H9 (cell line): ENCODE results near the gene PRDM2. TPM values are rescaled to one million over a fixed set of nuclear protein-coding genes. Genes with fewer than 3 reads are reported as not detected.

Experiments
- DNase-seq: peaks from one replicate; pipeline ENCODE4 v3.0.0-alpha.2; 2017
- H2AFZ ChIP-seq: one replicate; pipeline ENCODE4 v1.6.1; 2013; ENCODE audit warnings: mild to moderate bottlenecking, low read length, control low read depth, moderate library complexity
- H2AK5ac ChIP-seq: 2 replicates; pipeline ENCODE4 v1.6.1; 2013; ENCODE audit warnings: low read length, control low read depth, mixed read lengths; ENCODE audit not compliant: insufficient read length
- H2BK120ac ChIP-seq: one replicate; pipeline ENCODE4 v1.6.1; 2013; ENCODE audit warnings: low read depth, mild to moderate bottlenecking, low read length, control low read depth, inconsistent platforms; ENCODE audit not compliant: poor library complexity, severe bottlenecking
- H2BK12ac ChIP-seq: 2 replicates; pipeline ENCODE4 v1.6.1; 2013; ENCODE audit warnings: low read length, control low read depth, mixed read lengths, low read depth; ENCODE audit not compliant: insufficient read length
- H2BK15ac ChIP-seq: 2 replicates; pipeline ENCODE4 v1.6.1; 2013; ENCODE audit warnings: low read depth, low read length, control low read depth
- H2BK20ac ChIP-seq: one replicate; pipeline ENCODE4 v1.6.1; 2013; ENCODE audit warnings: low read depth, mild to moderate bottlenecking, low read length, control low read depth, inconsistent platforms; ENCODE audit not compliant: poor library complexity, severe bottlenecking
- H2BK5ac ChIP-seq: 2 replicates; pipeline ENCODE4 v1.6.1; 2013; ENCODE audit warnings: low read length, control low read depth, mixed read lengths; ENCODE audit not compliant: insufficient read length
- H3K14ac ChIP-seq: 2 replicates; pipeline ENCODE4 v1.6.1; 2013; ENCODE audit warnings: low read length, control low read depth; ENCODE audit not compliant: insufficient read depth
- H3K18ac ChIP-seq: 2 replicates; pipeline ENCODE4 v1.6.1; 2013; ENCODE audit warnings: low read depth, mild to moderate bottlenecking, mixed read lengths, low read length, control low read depth; ENCODE audit not compliant: insufficient read length
- H3K23ac ChIP-seq: 2 replicates; pipeline ENCODE4 v1.6.1; 2013; ENCODE audit warnings: low read length, control low read depth, mixed read lengths, low read depth; ENCODE audit not compliant: insufficient read length
- H3K23me2 ChIP-seq: 2 replicates; pipeline ENCODE4 v1.6.1; 2013; ENCODE audit warnings: low read depth, mild to moderate bottlenecking, mixed read lengths, low read length, control low read depth; ENCODE audit not compliant: insufficient read length, poor library complexity, severe bottlenecking
- H3K27ac ChIP-seq: 2 replicates; pipeline ENCODE4 v1.5.1; 2013; ENCODE audit warnings: low read length, control low read depth, mixed read lengths, low read depth; ENCODE audit not compliant: insufficient read length
- H3K27me3 ChIP-seq: 2 replicates; pipeline ENCODE4 v1.6.1; 2013; ENCODE audit warnings: low read length, control low read depth, inconsistent platforms; ENCODE audit not compliant: insufficient read depth
- H3K4ac ChIP-seq: 2 replicates; pipeline ENCODE4 v1.6.1; 2013; ENCODE audit warnings: low read depth, mild to moderate bottlenecking, control low read depth, inconsistent platforms, low read length, moderate library complexity
- H3K4me1 ChIP-seq: 2 replicates; pipeline ENCODE4 v1.6.1; 2013; ENCODE audit warnings: low read length, control low read depth, inconsistent platforms; ENCODE audit not compliant: insufficient read depth
- H3K4me2 ChIP-seq: 2 replicates; pipeline ENCODE4 v1.6.1; 2013; ENCODE audit warnings: low read length, control low read depth, mixed read lengths; ENCODE audit not compliant: insufficient read length, insufficient read depth
- H3K56ac ChIP-seq: 2 replicates; pipeline ENCODE4 v1.6.1; 2013; ENCODE audit warnings: low read depth, mild to moderate bottlenecking, mixed read lengths, low read length, control low read depth; ENCODE audit not compliant: insufficient read length
- H3K79me1 ChIP-seq: 2 replicates; pipeline ENCODE4 v1.6.1; 2013; ENCODE audit warnings: low read depth, mild to moderate bottlenecking, moderate library complexity, low read length, control low read depth, inconsistent platforms; ENCODE audit not compliant: insufficient read depth, poor library complexity, severe bottlenecking
- H3K79me2 ChIP-seq: 2 replicates; pipeline ENCODE4 v1.6.1; 2013; ENCODE audit warnings: low read length, control low read depth, inconsistent platforms; ENCODE audit not compliant: insufficient read depth
- H3K9ac ChIP-seq: 2 replicates; pipeline ENCODE4 v1.6.1; 2013; ENCODE audit warnings: low read length, control low read depth, mixed read lengths; ENCODE audit not compliant: insufficient read length; ENCODE audit errors: extremely low read depth
- H3K9me3 ChIP-seq: one replicate; pipeline ENCODE4 v1.6.1; 2013; ENCODE audit warnings: low read depth, low read length, inconsistent platforms; ENCODE audit not compliant: control insufficient read depth
- H3T11ph ChIP-seq: one replicate; pipeline ENCODE4 v1.6.1; 2013; ENCODE audit warnings: mild to moderate bottlenecking, low read length, control low read depth, inconsistent platforms
- H4K20me1 ChIP-seq: one replicate; pipeline ENCODE4 v1.6.1; 2013; ENCODE audit not compliant: control insufficient read depth, insufficient read length, insufficient read depth
- H4K5ac ChIP-seq: 2 replicates; pipeline ENCODE4 v1.6.1; 2013; ENCODE audit warnings: low read depth, mild to moderate bottlenecking, mixed read lengths, low read length, control low read depth; ENCODE audit not compliant: insufficient read length
- H4K8ac ChIP-seq: replicated peaks from 2 replicates; pipeline ENCODE4 v1.6.1; 2013; ENCODE audit warnings: low read length, control low read depth, mixed read lengths, low read depth; ENCODE audit not compliant: insufficient read length
- H4K91ac ChIP-seq: 2 replicates; pipeline ENCODE4 v1.6.1; 2013; ENCODE audit warnings: low read depth, mild to moderate bottlenecking, moderate library complexity, mixed read lengths, low read length, control low read depth; ENCODE audit not compliant: insufficient read length
- H3K27ac Mint-ChIP-seq, 3 experiments: 2 replicates in 2 of 3; 3 replicates in 1 of 3; pipeline ENCODE4 v1.8.0; 2020 to 2021; ENCODE audit warnings: mixed read lengths in 3 of 3, mild to moderate bottlenecking in 1 of 3, moderate library complexity in 1 of 3
- H3K27me3 Mint-ChIP-seq: 2 replicates; pipeline ENCODE4 v1.8.0; 2021; ENCODE audit warnings: low read depth, mild to moderate bottlenecking, moderate library complexity, mixed read lengths
- H3K36me3 Mint-ChIP-seq, 3 experiments: 2 replicates in 2 of 3; 3 replicates in 1 of 3; pipeline ENCODE4 v1.8.0; 2020 to 2021; ENCODE audit warnings: low read depth in 3 of 3, mixed read lengths in 3 of 3; ENCODE audit not compliant: insufficient read depth in 1 of 3
- H3K4me1 Mint-ChIP-seq, 2 experiments: 2 replicates each; pipeline ENCODE4 v1.8.0; 2020; ENCODE audit warnings: mixed read lengths in 2 of 2
- H3K4me3 Mint-ChIP-seq, 2 experiments: 2 replicates in 1 of 2; 3 replicates in 1 of 2; pipeline ENCODE4 v1.8.0; 2020 to 2021; ENCODE audit warnings: mild to moderate bottlenecking in 2 of 2, mixed read lengths in 2 of 2, moderate library complexity in 1 of 2
- H3K9me3 Mint-ChIP-seq, 2 experiments: 2 replicates in 1 of 2; 3 replicates in 1 of 2; pipeline ENCODE4 v1.8.0; 2020; ENCODE audit warnings: mild to moderate bottlenecking in 2 of 2, mixed read lengths in 2 of 2, moderate library complexity in 1 of 2
- CTCF ChIP-seq: fragments of 200-600 bp; sonication (generic); conservative IDR thresholded peaks from 3 replicates; pipeline ENCODE4 v1.8.0; 2021; ENCODE audit warnings: antibody characterized with exemption, mild to moderate bottlenecking
- WGBS: extraction: QIAGEN DNeasy Blood & Tissue Kit; methylation state at CpG from one replicate; pipeline ENCODE4 v1.1.7; 2013; ENCODE audit warnings: missing lambda C conversion rate, low lambda C conversion rate, mixed read lengths; ENCODE audit not compliant: insufficient read length; ENCODE audit errors: extremely low coverage; 5-methylcytosine and 5-hydroxymethylcytosine counted together
- total RNA-seq: library from RNA; stranded (reverse); gene quantifications from 2 replicates; pipeline ENCODE4 v1.2.1, GENCODE V29; 2021

Gene PRDM2
- total RNA-seq, 1 experiment from 2014 or later: 24.5 TPM

- TF ChIP-seq CTCF: no peak
- Histone ChIP-seq H3K23ac (no peak overlapping the region), H3K4me2 (no peak overlapping the region), H3T11ph (no peak overlapping the region), H3K79me1 (peaks cover 3% of the 10 kb centered on the region), H3K23me2 (no peaks in the 10 kb centered on the region), H3K9me3 (no peaks in the 10 kb centered on the region), H2AFZ (no peak overlapping the region), H4K91ac (no peak overlapping the region), H4K5ac (no peak overlapping the region), H3K18ac (no peak overlapping the region), H2BK12ac (no peak overlapping the region), H3K27me3 (no peaks in the 10 kb centered on the region), H4K8ac (no peak overlapping the region), H3K79me2 (peaks cover 7% of the 10 kb centered on the region; the same call in 1 of the 2 replicates), H3K56ac (no peak overlapping the region), H2BK120ac (no peak overlapping the region), H2AK5ac (no peak overlapping the region), H2BK5ac (no peak overlapping the region), H2BK15ac (no peak overlapping the region), H4K20me1 (no peaks in the 10 kb centered on the region), H3K4me1 (peaks cover 11% of the 10 kb centered on the region), H2BK20ac (no peak overlapping the region), H3K4ac (no peak overlapping the region), H3K14ac (no peak overlapping the region), H3K27ac (no peak overlapping the region), H3K9ac (no peak overlapping the region)
- 100% methylated on average over 1 of the region's 2 CpGs for WGBS
- H3K27ac Mint-ChIP-seq: no peak overlapping the region
- H3K36me3 Mint-ChIP-seq: no peaks in the 10 kb centered on the region; a peak in 1 of 7 replicates
- no peaks in the 10 kb centered on the region for H3K9me3 Mint-ChIP-seq
- DNase-seq: no peak
- no peaks in the 10 kb centered on the region; the same call in 1 of the 2 replicates for H3K27me3 Mint-ChIP-seq
- no peak overlapping the region for H3K4me3 Mint-ChIP-seq
- H3K4me1 Mint-ChIP-seq: peaks cover 61 to 63% of the 10 kb centered on the region in 2 experiments
These were observed 63.2 kb downstream of the PRDM2 start for GRCh38 chr1:13763222-13763621.
